ENCODE results near the gene PHF19.

DNA sequence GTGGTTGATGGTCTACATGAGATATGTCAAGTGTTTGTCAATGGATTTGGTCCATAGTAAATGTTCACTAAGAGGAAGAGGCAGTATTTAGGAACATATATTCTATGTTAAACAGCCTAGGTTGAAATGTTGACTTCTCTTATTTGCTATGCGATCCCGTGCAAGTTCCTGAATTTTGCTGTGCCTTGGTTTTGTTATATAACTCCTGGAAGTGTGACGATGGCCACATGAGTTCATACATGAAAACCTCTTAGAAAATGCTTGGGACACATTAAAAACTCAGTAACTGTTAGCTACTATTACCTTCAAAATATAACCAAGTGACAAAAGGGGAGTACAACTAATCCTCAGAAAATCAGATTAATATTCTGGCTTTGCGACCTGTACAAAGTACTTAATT is 61.9 kb downstream of the PHF19 start:
- TF ChIP-seq FOXJ3 (CRISPR knock-in tag; IDR thresholded peaks at IDR 0.05) = no peak
- TF ChIP-seq EZH2phosphoT487 (IDR thresholded peaks at IDR 0.05; ENCODE audit: borderline replicate concordance, low read depth) = no peak
- TF ChIP-seq, protein P1, sequence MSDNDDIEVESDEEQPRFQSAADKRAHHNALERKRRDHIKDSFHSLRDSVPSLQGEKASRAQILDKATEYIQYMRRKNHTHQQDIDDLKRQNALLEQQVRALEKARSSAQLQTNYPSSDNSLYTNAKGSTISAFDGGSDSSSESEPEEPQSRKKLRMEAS (IDR thresholded peaks at IDR 0.05; ENCODE audit: low read depth) = no peak
